ENCODE data around the gene THTPA.

The THTPA gene

DNA sequence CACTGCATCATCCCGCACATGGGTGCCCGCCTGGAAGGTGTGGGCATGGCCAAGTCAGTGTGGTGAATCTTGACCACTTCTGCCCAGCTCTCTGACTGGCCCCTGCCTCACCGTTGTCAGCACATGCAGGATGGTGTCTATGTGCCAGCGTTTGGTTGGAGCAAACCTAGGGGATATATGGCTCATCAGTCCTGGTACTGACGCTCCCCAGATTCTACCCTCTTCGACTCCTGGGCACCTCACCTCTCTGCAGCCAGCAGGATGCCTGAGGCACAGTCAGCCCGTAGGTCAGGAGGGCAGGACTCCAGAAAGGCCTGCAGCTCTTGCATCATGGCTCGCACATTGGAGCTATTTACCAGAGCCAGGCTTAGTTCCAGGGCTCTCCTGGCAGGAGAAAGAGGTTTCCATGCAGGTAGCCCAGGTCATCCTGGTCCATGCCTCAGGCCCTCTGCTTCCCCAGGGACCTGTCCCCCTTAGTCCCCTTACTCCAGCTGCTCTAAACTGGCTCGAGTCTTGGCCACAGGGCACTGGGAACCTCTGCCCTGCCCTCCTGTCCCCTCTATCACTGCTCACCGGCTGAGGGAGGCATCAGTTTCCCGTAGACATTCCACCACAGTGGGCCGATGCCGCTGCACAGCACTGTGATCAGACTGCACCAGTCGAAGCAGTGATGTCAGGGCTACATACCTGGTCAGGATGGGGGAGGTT, 7.6 kb downstream of the THTPA start:
- peaks cover 19 to 75% (median 52%) of the 10 kb centered on the region in 4 experiments for H3K36me3 ChIP-seq (ENCODE audit: control insufficient read depth in 4 of 4, insufficient read depth in 4 of 4, low read length in 3 of 4)

DNA sequence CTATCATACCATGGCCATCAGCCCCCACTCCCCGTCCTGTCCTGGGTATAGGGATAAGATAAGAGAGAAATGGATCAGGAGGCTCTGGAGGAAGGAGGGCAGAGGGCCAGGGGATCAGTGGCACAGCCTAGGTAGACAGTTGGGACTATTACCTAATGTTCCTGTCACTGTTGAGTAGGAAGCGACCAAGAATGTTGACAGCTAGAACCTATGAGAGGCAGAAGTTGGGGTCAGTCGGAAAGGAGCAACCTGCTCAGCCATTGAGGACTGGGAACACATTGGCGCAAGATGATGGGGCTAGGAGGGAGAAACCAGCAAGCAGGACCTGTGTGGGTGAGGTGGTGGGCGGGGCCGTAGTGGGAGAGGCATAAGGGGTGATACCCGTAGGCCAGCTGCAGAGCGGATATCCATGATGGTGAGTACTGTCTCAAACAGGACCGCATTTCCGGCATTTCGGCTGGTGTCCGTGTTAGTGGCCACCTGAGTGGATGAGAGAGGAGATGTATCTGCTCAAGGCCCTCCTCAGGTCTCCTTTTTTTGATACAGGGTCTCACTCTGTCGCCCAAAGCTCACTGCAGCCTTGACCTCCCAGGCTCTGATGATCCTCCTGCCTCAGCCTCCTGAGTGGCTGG, 8.2 kb downstream of the THTPA start:
- H3K4me1 ChIP-seq (ENCODE audit: control extremely low read depth in 1 of 4, control insufficient read depth in 4 of 4, insufficient read depth in 4 of 4, low read length in 3 of 4), result peaks cover 4 to 27% (median 26%) of the 10 kb centered on the region in 4 experiments
- peaks cover 18 to 69% (median 47%) of the 10 kb centered on the region in 4 experiments for H3K36me3 ChIP-seq (ENCODE audit: control insufficient read depth in 4 of 4, insufficient read depth in 4 of 4, low read length in 3 of 4)
- WGBS (ENCODE audit: insufficient coverage), result 96% methylated on average over 13 of the region's 13 CpGs
- H3K9me3 ChIP-seq (ENCODE audit: control extremely low read depth in 1 of 5, control insufficient read depth in 4 of 5, insufficient read depth in 2 of 5, low read depth in 1 of 5, low read length in 4 of 5), result no peaks in the 10 kb centered on the region
- H3K27ac ChIP-seq (ENCODE audit: insufficient read depth in 1 of 2, low read depth in 1 of 2, low read length in 2 of 2, poor library complexity in 1 of 2, severe bottlenecking in 2 of 2), result no peak overlapping the region
- ChIA-PET CTCF (interaction anchor here (1.5 to 20.8 kb wide), 4 partner anchors 11 to 242 kb away, joined by 4 to 519 read pairs (median 57); partner anchors contain the start of gene ZFHX2), POLR2A (no interaction called here)
- no peak for DNase-seq
- H3K27me3 ChIP-seq (replicated peaks in 2 of 5; ENCODE audit: control insufficient read depth in 4 of 5, insufficient read depth in 5 of 5, low read length in 4 of 5), result no peaks in the 10 kb centered on the region
- H3K4me3 ChIP-seq (ENCODE audit: control insufficient read depth in 1 of 7, extremely low read depth in 1 of 7, insufficient read depth in 4 of 7, low read depth in 2 of 7, low read length in 6 of 7), result no peak overlapping the region

More for the DNA sequence above, 7.6 kb downstream of the THTPA start:
- CTCF ChIA-PET, result interaction anchor here (1.0 to 20.8 kb wide), 12 partner anchors 8 to 242 kb away, joined by 3 to 519 read pairs (median 4); partner anchors contain the start of gene ZFHX2
- H3K27me3 ChIP-seq (replicated peaks in 2 of 5; ENCODE audit: control insufficient read depth in 4 of 5, insufficient read depth in 5 of 5, low read length in 4 of 5), result no peaks in the 10 kb centered on the region
- H3K4me3 ChIP-seq (ENCODE audit: control insufficient read depth in 1 of 7, extremely low read depth in 1 of 7, insufficient read depth in 4 of 7, low read depth in 2 of 7, low read length in 6 of 7), result no peak overlapping the region
- no peak for DNase-seq
- no peak overlapping the region for H3K27ac ChIP-seq (ENCODE audit: insufficient read depth in 1 of 2, low read depth in 1 of 2, low read length in 2 of 2, poor library complexity in 1 of 2, severe bottlenecking in 2 of 2)
- POLR2A ChIA-PET, result no interaction called here
- no peaks in the 10 kb centered on the region for H3K9me3 ChIP-seq (ENCODE audit: control extremely low read depth in 1 of 5, control insufficient read depth in 4 of 5, insufficient read depth in 2 of 5, low read depth in 1 of 5, low read length in 4 of 5)
- WGBS (ENCODE audit: insufficient coverage), result 92% methylated on average over 13 of the region's 14 CpGs
- H3K4me1 ChIP-seq (ENCODE audit: control extremely low read depth in 1 of 4, control insufficient read depth in 4 of 4, insufficient read depth in 4 of 4, low read length in 3 of 4), result peaks cover 3 to 21% (median 21%) of the 10 kb centered on the region in 4 experiments

DNA sequence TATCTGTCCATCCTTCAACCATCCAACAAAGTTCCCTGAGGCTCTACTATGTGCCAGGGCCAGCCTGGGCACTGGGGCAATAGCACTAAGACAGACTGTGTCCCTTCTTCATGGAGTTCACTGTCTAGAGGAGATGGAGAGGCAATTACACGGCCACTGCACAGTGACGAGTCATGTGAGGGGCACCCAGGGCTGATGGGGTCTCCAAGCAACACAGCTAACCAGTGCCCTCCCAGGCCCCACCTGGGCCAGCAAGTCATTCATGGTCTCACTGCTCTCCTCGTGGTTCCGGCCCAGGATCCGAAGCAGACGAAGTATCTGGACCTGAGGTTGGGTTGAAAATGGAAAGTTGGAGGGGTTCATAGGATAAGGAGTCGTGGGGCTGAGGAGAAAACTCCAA, 8.8 kb downstream of the THTPA start:
- Histone ChIP-seq H3K4me1 (ENCODE audit: control extremely low read depth in 1 of 4, control insufficient read depth in 4 of 4, insufficient read depth in 4 of 4, low read length in 3 of 4) (peaks cover 4 to 32% (median 28%) of the 10 kb centered on the region in 4 experiments), H3K36me3 (ENCODE audit: control insufficient read depth in 4 of 4, insufficient read depth in 4 of 4, low read length in 3 of 4) (peaks cover 18 to 64% (median 43%) of the 10 kb centered on the region in 4 experiments)

DNA sequence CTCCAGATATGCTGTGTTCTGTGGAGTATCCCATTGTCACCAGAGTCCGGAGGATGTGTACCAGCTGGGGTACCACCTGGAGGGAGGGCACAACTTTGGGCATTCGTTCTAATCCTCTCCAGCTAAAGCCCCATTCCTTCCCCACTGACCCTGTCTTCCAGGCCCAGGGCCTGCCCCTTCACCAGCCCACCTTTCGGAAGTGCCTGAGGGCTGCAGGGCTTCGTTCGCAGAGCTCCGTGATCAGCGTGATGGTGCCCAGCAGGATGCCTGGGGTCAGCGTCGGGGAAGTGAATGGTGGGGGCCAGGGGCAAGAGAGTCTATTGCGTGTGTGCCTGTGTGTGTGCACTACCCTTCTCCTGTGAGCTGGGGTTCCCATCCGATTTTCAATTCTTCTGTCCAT, 9.6 kb downstream of the THTPA start:
- Histone ChIP-seq H3K36me3 (ENCODE audit: control insufficient read depth in 4 of 4, insufficient read depth in 4 of 4, low read length in 3 of 4) (peaks cover 14 to 56% (median 40%) of the 10 kb centered on the region in 4 experiments), H3K27me3 (replicated peaks in 2 of 5; ENCODE audit: control insufficient read depth in 4 of 5, insufficient read depth in 5 of 5, low read length in 4 of 5) (no peaks in the 10 kb centered on the region), H3K9me3 (ENCODE audit: control extremely low read depth in 1 of 5, control insufficient read depth in 4 of 5, insufficient read depth in 2 of 5, low read depth in 1 of 5, low read length in 4 of 5) (no peaks in the 10 kb centered on the region), H3K4me1 (ENCODE audit: control extremely low read depth in 1 of 4, control insufficient read depth in 4 of 4, insufficient read depth in 4 of 4, low read length in 3 of 4) (peaks cover 4 to 33% (median 28%) of the 10 kb centered on the region in 4 experiments), H3K4me3 (ENCODE audit: control insufficient read depth in 1 of 7, extremely low read depth in 1 of 7, insufficient read depth in 4 of 7, low read depth in 2 of 7, low read length in 6 of 7) (no peak overlapping the region), H3K27ac (ENCODE audit: insufficient read depth in 1 of 2, low read depth in 1 of 2, low read length in 2 of 2, poor library complexity in 1 of 2, severe bottlenecking in 2 of 2) (no peak overlapping the region)
- POLR2A ChIA-PET, result no interaction called here
- WGBS (ENCODE audit: insufficient coverage), result no CpG with 5 or more reads among the region's 11 CpGs
- CTCF ChIA-PET, result interaction anchor here (1.2 to 20.8 kb wide), 2 partner anchors 84 to 185 kb away, joined by 3 to 519 read pairs; no protein-coding TSS in a partner anchor
- no peak for DNase-seq

More for the DNA sequence above, 8.8 kb downstream of the THTPA start:
- H3K4me3 ChIP-seq (ENCODE audit: control insufficient read depth in 1 of 7, extremely low read depth in 1 of 7, insufficient read depth in 4 of 7, low read depth in 2 of 7, low read length in 6 of 7), result no peak overlapping the region
- H3K27me3 ChIP-seq (replicated peaks in 2 of 5; ENCODE audit: control insufficient read depth in 4 of 5, insufficient read depth in 5 of 5, low read length in 4 of 5), result no peaks in the 10 kb centered on the region
- WGBS (ENCODE audit: insufficient coverage), result 80% methylated on average over 1 of the region's 7 CpGs
- ChIA-PET CTCF (interaction anchor here (20.8 kb wide), 1 partner anchor 83 kb away, joined by 519 read pairs; no protein-coding TSS in a partner anchor), POLR2A (no interaction called here)
- no peak for DNase-seq
- H3K9me3 ChIP-seq (ENCODE audit: control extremely low read depth in 1 of 5, control insufficient read depth in 4 of 5, insufficient read depth in 2 of 5, low read depth in 1 of 5, low read length in 4 of 5), result no peaks in the 10 kb centered on the region
- H3K27ac ChIP-seq (ENCODE audit: insufficient read depth in 1 of 2, low read depth in 1 of 2, low read length in 2 of 2, poor library complexity in 1 of 2, severe bottlenecking in 2 of 2), result no peak overlapping the region

DNA sequence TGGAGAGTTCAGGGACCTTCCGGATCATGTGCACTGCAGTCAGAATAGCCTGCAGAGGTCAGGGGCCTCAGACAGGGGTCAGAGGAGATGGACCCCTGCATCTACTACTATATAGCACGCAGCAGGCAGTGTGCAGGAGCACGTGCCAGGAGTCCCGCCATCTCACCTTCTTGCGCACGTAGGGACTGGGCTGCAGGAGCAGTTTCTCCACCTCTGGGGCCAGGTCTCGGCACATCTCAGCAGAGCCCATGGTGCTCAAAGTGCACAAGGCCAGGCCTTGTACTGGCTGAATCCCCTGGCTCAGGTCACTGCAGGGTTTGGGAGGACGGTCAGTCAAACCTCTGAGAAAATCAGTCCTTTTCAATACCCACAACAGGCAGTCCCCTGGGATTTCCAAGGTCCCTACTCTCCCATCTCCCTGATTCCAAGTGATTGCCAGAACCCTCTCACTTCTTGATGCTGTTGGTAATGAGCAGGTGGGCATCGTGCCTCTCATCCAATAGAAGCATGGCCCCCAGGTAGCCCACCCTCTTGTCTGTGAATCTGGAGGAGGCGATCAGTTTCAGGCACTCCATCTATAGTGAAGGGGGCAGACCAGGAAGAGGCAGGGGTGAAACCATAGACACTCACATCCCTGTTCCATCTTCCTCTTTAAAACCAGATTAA, 10.2 kb downstream of the THTPA start:
- peak overlapping the region in 1 of 2 experiments; percentile 75 for H3K27ac ChIP-seq (ENCODE audit: insufficient read depth in 1 of 2, low read depth in 1 of 2, low read length in 2 of 2, poor library complexity in 1 of 2, severe bottlenecking in 2 of 2)
- H3K4me1 ChIP-seq (ENCODE audit: control extremely low read depth in 1 of 4, control insufficient read depth in 4 of 4, insufficient read depth in 4 of 4, low read length in 3 of 4), result peaks cover 4 to 39% (median 34%) of the 10 kb centered on the region in 4 experiments
- ChIA-PET POLR2A (interaction anchor here (0.6 kb wide), 1 partner anchor 89 kb away, joined by 3 read pairs; no protein-coding TSS in a partner anchor), CTCF (interaction anchor here (1.2 to 20.8 kb wide), 3 partner anchors 7 to 186 kb away, joined by 3 to 519 read pairs (median 63); no protein-coding TSS in a partner anchor)
- H3K9me3 ChIP-seq (ENCODE audit: control extremely low read depth in 1 of 5, control insufficient read depth in 4 of 5, insufficient read depth in 2 of 5, low read depth in 1 of 5, low read length in 4 of 5), result no peaks in the 10 kb centered on the region
- 94% methylated on average over 8 of the region's 10 CpGs for WGBS (ENCODE audit: insufficient coverage)
- peaks cover 14 to 50% (median 35%) of the 10 kb centered on the region in 4 experiments for H3K36me3 ChIP-seq (ENCODE audit: control insufficient read depth in 4 of 4, insufficient read depth in 4 of 4, low read length in 3 of 4)
- no peak for DNase-seq
- no peaks in the 10 kb centered on the region for H3K27me3 ChIP-seq (replicated peaks in 2 of 5; ENCODE audit: control insufficient read depth in 4 of 5, insufficient read depth in 5 of 5, low read length in 4 of 5)
- peak overlapping the region in 5 of 7 experiments; percentile 76 to 94 (median 85) for H3K4me3 ChIP-seq (ENCODE audit: control insufficient read depth in 1 of 7, extremely low read depth in 1 of 7, insufficient read depth in 4 of 7, low read depth in 2 of 7, low read length in 6 of 7)

DNA sequence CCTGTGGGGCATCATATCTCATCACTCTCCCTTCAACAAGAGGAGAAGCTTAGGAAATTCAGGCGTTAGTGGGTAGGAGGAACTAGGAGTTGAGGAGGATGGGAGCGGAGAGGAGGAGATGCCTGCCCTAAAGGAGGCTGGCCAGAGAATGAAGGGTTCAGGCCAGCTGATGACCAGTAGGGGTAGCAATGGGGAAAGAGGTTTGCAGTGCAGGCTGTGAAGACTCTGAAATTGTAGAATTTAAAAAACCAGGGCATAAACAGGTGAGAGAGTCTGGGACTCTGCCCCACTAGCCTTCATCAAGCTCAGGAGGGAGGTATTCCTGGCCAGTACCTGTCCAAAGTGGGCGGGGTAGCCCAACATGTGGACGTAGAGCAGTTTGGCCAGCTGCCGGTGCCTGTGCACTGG, 10.7 kb downstream of the THTPA start:
- Histone ChIP-seq H3K4me3 (ENCODE audit: control insufficient read depth in 1 of 7, extremely low read depth in 1 of 7, insufficient read depth in 4 of 7, low read depth in 2 of 7, low read length in 6 of 7) (peak overlapping the region; percentile 76 to 94 (median 85)), H3K27ac (ENCODE audit: insufficient read depth in 1 of 2, low read depth in 1 of 2, low read length in 2 of 2, poor library complexity in 1 of 2, severe bottlenecking in 2 of 2) (peak overlapping the region in 1 of 2 experiments; percentile 75), H3K9me3 (ENCODE audit: control extremely low read depth in 1 of 5, control insufficient read depth in 4 of 5, insufficient read depth in 2 of 5, low read depth in 1 of 5, low read length in 4 of 5) (no peaks in the 10 kb centered on the region), H3K36me3 (ENCODE audit: control insufficient read depth in 4 of 4, insufficient read depth in 4 of 4, low read length in 3 of 4) (peaks cover 13 to 45% (median 30%) of the 10 kb centered on the region in 4 experiments), H3K27me3 (replicated peaks in 2 of 5; ENCODE audit: control insufficient read depth in 4 of 5, insufficient read depth in 5 of 5, low read length in 4 of 5) (no peaks in the 10 kb centered on the region), H3K4me1 (ENCODE audit: control extremely low read depth in 1 of 4, control insufficient read depth in 4 of 4, insufficient read depth in 4 of 4, low read length in 3 of 4) (peaks cover 4 to 45% (median 39%) of the 10 kb centered on the region in 4 experiments)
- ChIA-PET CTCF (interaction anchor here (1.2 to 20.8 kb wide), 4 partner anchors 7 to 187 kb away, joined by 3 to 519 read pairs (median 33); no protein-coding TSS in a partner anchor), POLR2A (interaction anchor here (0.6 kb wide), 1 partner anchor 90 kb away, joined by 3 read pairs; no protein-coding TSS in a partner anchor)
- DNase-seq, result no peak
- 28% methylated on average over 4 of the region's 5 CpGs for WGBS (ENCODE audit: insufficient coverage)

All from common myeloid progenitor, CD34-positive (primary cell).